T-helper 1 cell (primary cell): ENCODE results near the gene UBXN4.
"Not testable (repeated sequence)": the region's sequence is repeated elsewhere in the genome, so short reads cannot be mapped to it uniquely, and the experiment has no call there.

ENCODE experiments used
- DNase-seq, 5 donors: peaks; one replicate each; pipeline ENCODE4 v3.0.0-alpha.2; 2012 to 2020
- total RNA-seq, 4 donors: gene quantifications; one replicate each; lab custom pipeline; 2026; lab: John Stamatoyannopoulos, UW

The UBXN4 gene, protein sequence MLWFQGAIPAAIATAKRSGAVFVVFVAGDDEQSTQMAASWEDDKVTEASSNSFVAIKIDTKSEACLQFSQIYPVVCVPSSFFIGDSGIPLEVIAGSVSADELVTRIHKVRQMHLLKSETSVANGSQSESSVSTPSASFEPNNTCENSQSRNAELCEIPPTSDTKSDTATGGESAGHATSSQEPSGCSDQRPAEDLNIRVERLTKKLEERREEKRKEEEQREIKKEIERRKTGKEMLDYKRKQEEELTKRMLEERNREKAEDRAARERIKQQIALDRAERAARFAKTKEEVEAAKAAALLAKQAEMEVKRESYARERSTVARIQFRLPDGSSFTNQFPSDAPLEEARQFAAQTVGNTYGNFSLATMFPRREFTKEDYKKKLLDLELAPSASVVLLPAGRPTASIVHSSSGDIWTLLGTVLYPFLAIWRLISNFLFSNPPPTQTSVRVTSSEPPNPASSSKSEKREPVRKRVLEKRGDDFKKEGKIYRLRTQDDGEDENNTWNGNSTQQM
- total RNA-seq = 140 to 197 (median 171) reads per million in 4 donors

DNA sequence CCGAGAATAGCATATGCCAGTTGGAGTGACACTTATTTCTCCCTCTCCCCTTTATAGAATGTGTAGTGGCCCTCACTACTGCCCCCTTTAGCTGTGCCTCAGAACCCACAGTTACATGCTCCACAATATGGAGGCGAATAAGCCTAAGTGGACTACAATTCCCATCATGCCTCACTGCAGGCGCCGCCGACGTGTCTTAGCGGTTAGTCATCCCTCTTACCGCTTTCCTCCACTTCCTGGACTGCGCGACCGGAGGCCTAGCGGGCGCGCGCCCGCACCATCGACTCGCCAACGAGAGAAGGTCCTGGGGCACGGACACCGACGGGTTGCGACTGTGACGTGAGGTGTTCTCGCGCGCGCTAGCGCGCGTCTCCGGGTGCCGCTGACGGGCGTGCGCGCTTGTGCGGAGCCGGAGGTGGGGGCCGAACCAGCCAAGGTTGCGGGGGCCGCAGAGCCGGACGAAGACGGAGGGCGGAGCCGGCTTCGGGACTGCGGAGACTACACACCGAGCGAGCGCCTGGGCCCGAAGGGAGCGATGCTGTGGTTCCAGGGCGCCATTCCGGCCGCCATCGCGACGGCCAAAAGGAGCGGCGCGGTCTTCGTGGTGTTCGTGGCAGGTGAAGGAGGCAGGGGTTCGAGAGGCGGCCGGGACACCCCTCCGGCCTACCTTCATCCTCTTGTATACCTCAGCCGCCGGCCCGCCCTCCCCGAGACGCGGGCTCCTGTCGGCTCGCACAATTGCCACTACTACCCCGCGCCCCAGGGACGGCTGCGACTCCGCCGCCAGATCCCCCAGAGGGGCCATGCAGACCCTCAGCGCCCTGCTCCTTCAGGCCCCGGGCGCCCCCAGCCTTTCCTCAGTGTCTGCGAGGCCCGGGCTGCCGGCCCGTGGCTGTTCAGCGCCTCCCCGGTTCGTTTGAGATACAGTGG, at the start of gene UBXN4:
Gene UBXN4, plus strand, starts transcription at position 461 of the 930 bp plus-strand sequence. Its CDS starts 75 bp downstream, at position 536.
- DNase-seq = peak; percentile 87 to 99 (median 91)

DNA sequence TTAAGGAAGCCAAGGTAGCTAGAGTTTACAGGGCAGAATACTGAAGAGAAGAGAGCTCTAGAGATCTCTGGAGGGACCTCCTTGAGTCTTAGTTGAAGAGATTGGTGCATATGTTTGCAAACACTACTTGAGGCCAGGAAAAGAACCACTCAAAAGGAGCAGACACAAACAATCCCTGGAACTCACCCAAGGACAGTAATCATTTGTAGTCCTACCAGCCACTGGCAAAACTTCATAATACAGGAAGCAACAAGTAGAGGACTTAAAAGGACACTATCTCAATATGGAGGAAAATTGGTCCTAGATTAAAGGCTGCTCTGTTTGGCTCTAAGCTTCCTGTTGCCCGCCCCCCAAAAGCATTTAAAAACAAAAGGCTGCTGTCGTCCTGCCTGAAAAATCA, 46.9 kb upstream of the UBXN4 start:
- DNase-seq = no peak

DNA sequence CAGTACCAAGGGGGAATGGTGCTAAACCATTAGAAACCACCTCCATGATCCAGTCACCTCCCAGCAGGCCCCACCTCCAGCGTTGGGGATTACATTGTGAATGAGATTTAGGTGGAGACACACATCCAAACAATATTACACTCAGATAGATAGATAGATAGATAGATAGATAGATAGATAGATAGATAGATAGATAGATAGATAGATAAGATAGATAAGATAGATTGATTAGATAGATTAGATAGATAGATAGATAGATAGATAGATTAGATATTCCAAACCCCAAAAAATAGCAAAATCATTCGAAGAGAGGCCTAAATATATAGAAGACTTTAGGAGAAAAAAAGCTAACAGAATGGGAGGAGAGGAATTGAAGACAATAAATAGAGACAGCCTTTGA, 42.8 kb upstream of the UBXN4 start:
- no peak for DNase-seq

DNA sequence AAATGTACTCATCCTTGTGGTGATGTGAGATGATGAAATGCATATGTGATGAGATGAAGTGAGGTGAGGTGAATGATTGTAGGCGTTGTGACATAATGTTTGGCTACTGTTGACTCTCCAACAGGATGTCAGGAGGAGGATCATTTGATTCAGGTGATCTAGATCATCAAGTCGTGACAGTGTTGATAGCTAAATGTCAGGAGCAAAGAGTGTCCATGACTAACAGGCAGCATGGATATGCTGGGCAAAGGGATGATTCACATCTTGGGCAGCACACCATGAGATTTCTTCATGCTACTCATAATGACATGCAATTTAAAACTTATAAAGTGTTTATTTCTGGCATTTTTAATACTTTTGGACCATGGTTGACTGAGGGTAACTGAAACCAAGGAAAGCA, 40.2 kb upstream of the UBXN4 start:
- DNase-seq = no peak

DNA sequence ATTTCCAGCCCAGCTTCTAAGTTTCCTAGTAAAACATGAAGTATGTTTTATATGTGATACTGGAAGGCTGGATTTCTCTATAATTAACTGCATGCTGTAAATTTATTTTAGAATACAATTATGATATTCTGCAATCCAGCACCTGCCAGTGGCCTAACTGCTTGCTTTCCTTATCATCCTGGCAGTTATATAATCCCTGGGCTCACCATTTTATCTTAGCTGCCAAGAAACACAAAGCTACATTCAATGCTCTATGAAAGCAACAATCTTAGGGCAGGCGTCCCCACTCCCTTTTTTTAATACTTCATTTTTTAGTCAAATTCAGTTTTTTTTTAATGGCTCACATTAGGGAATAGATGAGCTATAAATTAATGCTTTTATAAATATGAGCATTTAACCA, 38.4 kb upstream of the UBXN4 start:
- DNase-seq = no peak

DNA sequence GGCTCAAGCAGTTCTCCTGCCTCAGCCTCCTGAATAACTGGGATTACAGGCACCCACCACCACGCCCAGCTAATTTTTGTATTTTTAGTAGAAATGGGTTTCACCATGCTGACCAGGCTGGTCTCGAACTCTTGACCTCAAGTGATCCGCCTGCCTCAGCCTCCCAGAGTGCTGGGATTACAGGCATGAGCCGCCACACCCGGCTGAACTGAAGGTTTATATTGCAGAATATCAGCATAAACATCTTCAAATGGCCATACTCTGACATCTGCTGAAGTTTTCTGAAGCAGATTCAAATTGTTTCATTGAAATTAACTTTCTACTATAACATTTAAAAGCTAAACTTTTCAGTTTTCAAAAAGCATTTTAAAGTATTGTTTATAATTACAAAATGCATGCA, 37.6 kb upstream of the UBXN4 start:
- DNase-seq = not testable (repeated sequence)

DNA sequence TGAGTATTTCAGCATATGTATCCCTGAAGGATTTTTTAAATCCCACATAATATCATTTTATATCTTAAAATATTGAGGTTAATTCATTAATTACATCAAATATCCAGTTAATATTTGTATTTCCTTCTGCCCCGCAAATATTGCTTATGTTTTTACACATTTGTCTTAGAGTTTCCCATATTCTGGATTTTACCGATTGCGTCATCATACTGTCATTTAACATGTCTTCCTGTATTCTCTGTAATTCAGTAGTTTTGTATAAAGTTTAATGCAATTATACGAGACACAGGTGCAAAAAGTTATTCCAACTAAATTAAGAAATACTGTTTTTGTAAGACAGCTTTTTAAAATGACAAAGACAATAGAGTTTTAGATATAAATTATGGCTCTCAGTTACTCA, 33.5 kb upstream of the UBXN4 start:
- DNase-seq = no peak

DNA sequence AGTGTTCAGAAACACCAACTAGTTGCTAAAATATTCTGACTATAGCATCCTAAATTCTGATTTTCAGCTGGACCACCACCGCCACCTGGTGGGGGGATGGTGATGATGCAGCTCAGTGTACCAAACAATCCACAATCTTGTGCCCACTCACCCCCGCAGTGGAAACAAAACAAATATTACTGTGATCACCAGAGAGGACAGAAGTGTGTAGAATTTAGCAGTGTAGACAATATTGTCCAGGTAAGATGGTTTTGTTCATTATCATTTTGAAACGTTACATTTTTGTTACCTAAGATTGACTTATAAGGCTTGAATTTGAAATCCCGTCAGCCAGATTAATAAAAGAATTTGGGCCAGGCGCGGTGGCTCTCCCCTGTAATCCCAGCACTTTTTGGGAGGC, 31.7 kb upstream of the UBXN4 start:
- peak; percentile 31 to 64 (median 46) for DNase-seq

DNA sequence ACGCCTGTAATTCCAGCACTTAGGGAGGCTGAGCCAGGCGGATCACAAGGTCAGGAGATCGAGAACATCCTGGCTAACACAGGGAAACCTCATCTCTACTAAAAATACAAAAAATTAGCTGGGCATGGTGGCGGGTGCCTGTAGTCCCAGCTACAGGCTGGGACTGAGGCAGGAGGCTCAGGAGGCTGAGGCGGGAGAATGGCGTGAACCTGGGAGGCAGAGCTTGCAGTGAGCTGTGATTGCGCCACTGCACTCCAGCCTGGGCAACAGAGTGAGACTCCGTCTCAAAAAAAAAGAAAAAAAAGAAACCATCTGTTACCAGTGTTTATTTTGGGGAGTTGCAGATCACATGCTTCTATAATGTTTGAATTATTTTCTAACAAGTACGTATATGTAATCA, 26.6 kb upstream of the UBXN4 start:
- not testable (repeated sequence) for DNase-seq

DNA sequence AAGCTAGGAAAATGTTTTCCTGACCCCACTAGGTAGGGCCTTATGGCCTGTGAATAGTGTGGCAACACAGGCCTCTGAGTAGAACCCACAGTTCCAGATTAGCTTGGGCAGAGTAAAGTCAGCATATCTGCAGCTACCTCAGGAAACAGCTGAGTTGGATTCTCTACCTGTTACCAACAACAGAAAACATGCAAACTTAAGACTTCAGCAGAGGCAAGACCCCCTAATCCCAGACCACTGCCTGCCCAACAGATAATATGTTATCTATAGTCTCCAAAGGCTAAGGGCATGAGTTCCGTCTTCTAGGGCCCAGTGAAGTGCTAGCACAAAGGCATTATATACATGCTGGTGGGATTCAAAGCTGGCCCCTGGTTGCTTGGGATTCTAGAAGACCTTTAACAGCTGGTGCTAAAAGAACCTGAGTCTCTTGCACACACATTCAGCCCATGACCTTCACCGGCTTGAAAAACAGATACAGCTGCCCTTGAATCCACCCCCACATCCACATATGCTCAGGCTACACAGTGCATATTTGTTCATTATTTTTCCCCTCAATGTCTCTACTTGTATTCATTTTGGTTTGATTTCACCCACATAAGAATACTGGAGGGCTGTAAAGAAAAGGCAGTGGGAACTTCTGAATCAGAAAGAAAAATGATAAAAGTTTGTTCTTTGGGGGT, 13.5 kb upstream of the UBXN4 start:
- DNase-seq = no peak

DNA sequence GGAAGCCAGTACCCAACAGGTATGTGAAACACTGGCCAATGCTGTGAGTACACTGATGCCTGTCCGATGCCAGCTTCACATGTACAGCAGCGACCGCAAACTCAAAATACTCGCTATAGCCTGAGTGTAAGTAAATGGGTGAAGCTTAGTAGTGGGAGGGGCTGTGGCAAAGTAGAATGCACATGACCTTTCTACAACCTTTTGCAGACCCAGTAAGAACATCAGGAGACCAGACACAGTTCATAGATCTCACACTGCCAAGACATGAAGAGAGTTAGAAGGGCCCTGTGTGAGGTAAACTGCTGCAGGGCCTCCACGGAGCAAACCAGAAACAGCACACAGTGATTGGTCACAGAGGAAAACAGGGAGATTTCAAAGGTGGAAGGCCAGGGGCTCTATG, 9.1 kb upstream of the UBXN4 start:
- DNase-seq = no peak

DNA sequence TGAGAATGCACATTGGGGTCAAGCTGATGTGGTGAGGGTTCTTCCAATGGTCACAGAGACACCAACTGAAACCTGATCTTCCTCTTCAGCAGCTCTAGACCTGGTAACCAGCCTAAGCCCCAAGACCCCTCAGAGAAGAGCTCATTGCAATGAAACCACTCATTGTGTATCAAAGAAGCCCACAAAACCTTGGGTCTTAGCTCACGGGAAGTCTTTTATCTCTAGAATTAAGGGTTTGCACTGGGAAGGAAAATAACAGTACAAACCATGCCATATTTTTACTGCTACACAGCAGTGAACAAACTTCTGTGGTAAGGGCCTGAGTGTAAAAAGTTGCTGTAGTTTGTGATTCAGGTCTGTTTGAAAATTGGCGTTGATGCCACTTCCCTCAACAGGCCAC, 8.6 kb upstream of the UBXN4 start:
- no peak for DNase-seq

DNA sequence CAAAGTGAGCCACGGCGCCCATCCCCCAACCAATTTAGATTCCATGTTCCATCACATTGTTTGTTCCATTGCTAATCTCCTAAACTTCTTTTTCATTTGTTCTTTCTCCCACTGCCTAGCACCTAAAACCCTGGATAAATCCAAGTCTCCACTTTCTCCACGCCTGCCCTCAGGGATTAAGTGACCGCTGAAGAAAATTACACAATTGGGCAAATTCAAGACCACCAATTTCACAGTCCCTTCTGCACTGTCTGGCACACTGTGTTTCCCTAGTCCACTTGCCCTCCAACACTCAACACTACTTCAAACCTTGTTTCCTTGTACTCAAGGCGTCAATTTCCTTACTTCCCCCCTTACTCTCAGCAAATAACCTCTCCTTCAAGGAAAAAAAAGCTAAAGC, 5.1 kb upstream of the UBXN4 start:
- DNase-seq = no peak

DNA sequence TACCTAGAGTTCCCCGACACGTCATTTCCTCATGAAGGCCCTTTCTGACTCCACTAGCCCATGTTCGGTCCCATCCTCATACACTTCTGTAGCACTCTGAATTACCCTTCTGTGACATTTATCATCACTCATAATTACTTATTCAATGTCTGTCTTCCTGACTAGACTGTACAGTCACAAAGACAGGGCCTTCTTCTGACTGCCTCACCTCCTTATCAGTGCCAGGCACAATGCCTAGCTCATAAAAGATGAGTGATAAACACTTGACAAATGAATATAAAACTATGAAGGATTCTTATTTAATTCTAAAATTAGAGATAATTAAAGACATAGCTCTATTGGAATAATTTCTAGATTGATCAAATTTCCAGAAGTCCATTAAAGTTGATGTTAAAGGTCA, 1.4 kb upstream of the UBXN4 start:
- DNase-seq = no peak

DNA sequence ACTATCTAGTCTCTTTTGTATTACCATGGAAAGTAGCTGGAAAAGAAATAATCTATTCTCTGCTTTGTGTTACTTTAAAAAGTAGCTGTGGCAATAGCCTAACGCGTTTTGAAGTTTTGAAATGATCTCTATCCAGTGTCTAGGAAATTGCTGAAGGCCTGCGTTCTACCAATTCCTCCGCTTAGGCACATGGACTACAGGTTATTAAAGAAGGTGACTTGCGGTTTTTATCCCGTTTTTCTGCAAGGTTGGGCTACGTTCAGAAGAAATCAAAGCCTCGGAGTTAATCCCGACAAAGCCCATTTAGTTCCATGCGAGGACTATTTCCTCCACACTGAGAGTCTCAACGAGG, 636 bp upstream of the UBXN4 start:
- DNase-seq = no peak

DNA sequence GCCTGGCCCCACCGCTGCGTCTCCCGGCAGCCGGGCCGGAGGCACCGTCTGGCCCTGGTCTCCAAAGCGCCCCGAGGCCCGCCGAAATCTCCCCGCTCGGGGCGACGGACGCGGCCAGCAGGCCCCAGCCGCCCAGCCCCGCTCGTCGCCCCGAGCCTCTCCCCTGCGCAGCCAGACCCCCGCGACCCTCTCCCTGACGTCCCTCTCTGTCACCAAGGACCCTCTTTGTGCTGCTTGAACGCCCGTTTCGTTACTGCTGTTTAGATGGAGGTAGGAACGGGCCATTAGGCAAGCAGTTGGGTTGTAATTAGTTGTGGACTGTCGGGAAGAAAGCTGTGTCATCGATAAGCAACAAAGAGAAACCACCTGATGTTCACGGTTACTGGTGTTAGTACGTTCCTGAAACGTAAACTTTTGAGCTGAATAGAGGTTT, 686 bp downstream of the UBXN4 start:
- DNase-seq = peak in 3 of 5 donors; percentile 33 to 61 (median 38)

DNA sequence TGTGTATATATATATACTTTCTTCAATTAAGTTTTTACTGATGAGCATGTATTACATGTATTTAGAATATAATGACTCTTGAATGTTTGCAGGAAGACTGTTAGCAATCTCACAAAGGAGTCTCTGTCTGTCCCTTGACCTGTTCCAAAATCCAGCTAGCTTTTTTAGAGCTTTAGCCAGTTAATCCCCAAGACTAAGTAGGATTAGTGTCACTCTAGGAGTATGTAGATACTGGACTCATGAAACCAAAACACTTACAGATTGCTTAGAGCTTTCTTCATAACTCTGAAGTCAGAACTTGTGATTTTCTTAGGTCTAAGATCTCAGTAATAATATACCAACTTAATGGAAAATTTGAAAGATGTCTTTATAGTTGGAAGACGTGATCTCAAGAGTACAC, 2.2 kb downstream of the UBXN4 start:
- DNase-seq = no peak

DNA sequence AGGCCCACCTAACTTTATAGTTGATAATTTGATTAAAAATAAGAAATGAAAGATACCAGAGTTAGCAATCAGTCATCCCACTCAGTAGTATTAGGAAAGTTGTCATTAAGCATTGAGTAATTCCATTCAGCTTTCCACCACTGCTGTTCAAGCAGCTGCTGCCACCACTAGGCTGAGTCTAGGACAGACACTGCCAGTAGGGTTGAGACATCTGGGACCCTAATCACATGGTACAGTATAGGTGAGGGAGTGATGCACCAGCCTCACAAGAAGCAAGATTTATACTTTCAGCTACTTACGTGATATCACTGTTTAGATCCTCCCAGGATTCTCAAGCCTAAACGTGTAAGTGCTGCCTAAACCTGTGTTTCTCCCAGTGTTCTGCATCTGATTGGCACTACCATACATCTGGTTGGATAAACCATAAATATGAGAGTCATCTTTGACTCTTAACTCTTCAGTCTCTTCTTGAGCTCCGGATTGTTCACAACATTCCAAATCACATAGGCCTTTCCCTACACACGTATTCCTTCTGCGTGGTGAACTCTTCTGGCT, 3.2 kb downstream of the UBXN4 start:
- peak in 2 of 5 donors; percentile 10 to 27 for DNase-seq

DNA sequence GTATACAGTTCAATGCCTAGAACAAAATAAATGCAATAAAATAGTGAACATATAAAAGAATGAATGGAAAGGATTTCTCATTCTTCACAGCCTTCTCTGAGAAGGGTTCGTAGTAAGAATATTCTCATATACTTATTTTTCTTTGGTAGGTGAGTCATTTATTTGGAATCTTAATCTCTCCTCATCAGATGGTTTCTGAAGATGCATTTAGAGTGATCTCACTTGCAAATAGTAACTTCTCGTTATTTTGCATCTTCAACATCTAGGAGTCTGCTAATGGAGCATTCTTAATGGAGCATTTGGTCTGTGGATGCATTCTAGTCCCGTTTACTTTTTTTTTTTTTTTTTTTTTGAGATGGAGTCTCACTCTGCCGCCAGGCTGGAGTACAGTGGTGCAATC, 3.9 kb downstream of the UBXN4 start:
- no peak for DNase-seq

DNA sequence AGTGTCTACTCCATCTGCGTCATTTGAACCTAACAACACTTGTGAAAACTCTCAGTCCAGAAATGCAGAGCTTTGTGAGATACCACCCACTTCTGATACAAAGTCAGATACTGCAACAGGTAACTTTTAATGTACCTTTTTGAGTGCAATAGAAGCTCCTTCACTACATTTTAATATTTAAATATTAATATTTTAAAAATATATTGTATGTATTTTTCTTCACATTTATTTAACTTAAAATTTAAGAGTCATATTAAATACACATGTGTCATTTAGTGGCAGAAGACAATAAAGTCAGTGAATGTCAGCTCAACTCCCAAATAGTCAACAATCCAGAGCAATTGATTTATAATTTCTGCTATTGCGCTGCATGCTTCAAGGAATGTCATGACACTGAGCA, 13.9 kb downstream of the UBXN4 start:
- DNase-seq = no peak

DNA sequence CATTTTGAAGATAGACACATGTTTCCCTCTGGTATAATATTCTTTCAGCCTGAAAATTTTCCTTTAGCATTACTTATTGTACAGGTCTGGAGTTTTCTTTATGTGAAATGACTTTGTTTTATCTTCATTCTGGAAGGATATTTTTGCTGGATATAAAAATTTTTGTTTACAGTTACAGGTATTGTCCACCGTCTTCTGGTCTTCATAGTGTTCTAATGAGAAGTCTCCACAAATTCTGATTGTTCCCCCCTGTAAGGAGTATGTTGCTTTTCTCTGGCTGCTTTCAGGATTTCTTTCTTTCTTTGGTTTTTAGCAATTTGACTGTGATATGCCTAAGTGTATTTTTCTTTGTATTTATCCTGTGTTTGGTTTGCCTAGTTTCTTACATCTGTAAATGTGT, 15.0 kb downstream of the UBXN4 start:
- DNase-seq = no peak

DNA sequence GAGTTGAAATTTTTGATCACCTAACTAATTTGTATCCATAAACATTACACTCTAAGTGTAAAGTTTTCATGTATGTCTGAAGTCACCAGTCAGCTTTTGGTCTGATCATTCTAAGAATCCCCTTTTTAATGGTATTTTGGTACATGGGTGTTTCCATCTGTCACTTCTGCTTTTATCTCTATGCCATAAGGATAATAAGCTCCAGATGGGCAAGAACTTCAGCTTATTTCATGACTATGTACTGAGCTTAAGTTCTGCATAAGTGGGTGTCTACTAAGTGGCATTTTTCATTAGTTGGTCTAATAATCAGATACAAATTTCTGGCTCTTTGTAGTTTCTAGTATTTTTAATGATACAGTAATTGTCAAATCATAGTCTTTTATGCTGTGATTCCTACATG, 20.4 kb downstream of the UBXN4 start:
- DNase-seq = no peak

DNA sequence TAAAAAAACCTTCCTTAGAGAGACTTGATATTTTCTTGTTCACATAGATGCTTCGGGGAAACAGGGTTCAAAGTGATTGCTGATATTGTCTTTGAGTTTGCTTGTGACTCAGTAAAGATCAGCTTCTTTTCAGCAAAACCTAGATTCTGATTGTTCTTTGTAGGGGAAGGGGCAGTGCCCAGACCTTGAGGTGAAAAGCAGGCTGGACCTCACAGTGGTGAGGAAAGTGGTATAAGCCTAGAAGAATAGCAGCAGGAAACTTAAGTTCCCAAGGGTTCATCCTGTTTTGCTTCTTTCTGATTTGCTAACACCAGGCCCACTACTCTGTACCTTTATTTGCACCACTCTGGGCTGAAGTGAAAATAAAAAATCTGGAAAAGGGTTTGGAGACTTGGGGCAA, 20.9 kb downstream of the UBXN4 start:
- DNase-seq = no peak
